ENCODE data around the gene ELF3.

- TF ChIP-seq HCFC1 (IDR thresholded peaks at IDR 0.05; ENCODE audit: low read depth, low read length) = no peak
- TF ChIP-seq UBTF (CRISPR knock-in tag; IDR thresholded peaks at IDR 0.05) = no peak
- no peak for TF ChIP-seq CTCF (CRISPR knock-in tag; IDR thresholded peaks at IDR 0.05)
- no peak for TF ChIP-seq RAD51 (IDR thresholded peaks at IDR 0.05; ENCODE audit: borderline replicate concordance)
- no peak for TF ChIP-seq ZNF3 (CRISPR knock-in tag; IDR thresholded peaks at IDR 0.05)
- no peak for TF ChIP-seq AHDC1 (CRISPR knock-in tag; IDR thresholded peaks at IDR 0.05; ENCODE audit: borderline replicate concordance)
- TF ChIP-seq FOXJ3 (CRISPR knock-in tag; IDR thresholded peaks at IDR 0.05; ENCODE audit: borderline replicate concordance) = no peak
Measured at GRCh38 chr1:202016022-202016810, 5.8 kb downstream of the ELF3 start.
